GM23248 (cell line): ENCODE data around the gene RARB. TPM values are rescaled to one million over a fixed set of nuclear protein-coding genes. Genes with fewer than 3 reads are reported as not detected.

ENCODE experiments used
- DNase-seq: peaks from one replicate; pipeline ENCODE4 v3.0.0-alpha.2; 2015
- H2AFZ ChIP-seq: fragments of 200-600 bp; sonication (generic); 2 replicates; pipeline ENCODE4 v1.6.1; 2016; ENCODE audit warnings: antibody characterized with exemption
- H3F3A ChIP-seq: fragments of 200-600 bp; sonication (generic); 2 replicates; pipeline ENCODE4 v1.6.1; 2016; ENCODE audit warnings: mild to moderate bottlenecking, antibody characterized with exemption, mixed run types; ENCODE audit not compliant: insufficient read depth
- H3K27ac ChIP-seq: fragments of 200-600 bp; sonication (generic); 2 replicates; pipeline ENCODE4 v1.5.1; 2016; ENCODE audit warnings: mild to moderate bottlenecking
- H3K27me3 ChIP-seq: fragments of 200-600 bp; sonication (generic); replicated peaks from 2 replicates; pipeline ENCODE4 v1.6.1; 2016; ENCODE audit warnings: mild to moderate bottlenecking; ENCODE audit not compliant: insufficient read depth
- H3K36me3 ChIP-seq: fragments of 200-600 bp; sonication (generic); 2 replicates; pipeline ENCODE4 v1.6.1; 2016; ENCODE audit warnings: low read depth, mild to moderate bottlenecking
- H3K4me1 ChIP-seq: fragments of 200-600 bp; sonication (generic); 2 replicates; pipeline ENCODE4 v1.6.1; 2016; ENCODE audit warnings: mild to moderate bottlenecking; ENCODE audit not compliant: insufficient read depth
- H3K4me2 ChIP-seq: fragments of 200-600 bp; sonication (generic); one replicate; pipeline ENCODE4 v1.6.1; 2016; ENCODE audit warnings: mild to moderate bottlenecking; ENCODE audit not compliant: unreplicated experiment
- H3K4me3 ChIP-seq: fragments of 200-600 bp; sonication (generic); 2 replicates; pipeline ENCODE4 v1.5.1; 2016; ENCODE audit warnings: mild to moderate bottlenecking
- H3K79me2 ChIP-seq: fragments of 200-600 bp; sonication (generic); 2 replicates; pipeline ENCODE4 v1.6.1; 2016; ENCODE audit warnings: mild to moderate bottlenecking; ENCODE audit not compliant: insufficient read depth
- H3K9ac ChIP-seq: fragments of 200-600 bp; sonication (generic); 2 replicates; pipeline ENCODE4 v1.6.1; 2016; ENCODE audit warnings: mild to moderate bottlenecking
- H3K9me2 ChIP-seq: fragments of 200-600 bp; sonication (generic); 2 replicates; pipeline ENCODE4 v1.6.1; 2016; ENCODE audit warnings: mixed run types, mild to moderate bottlenecking, moderate library complexity; ENCODE audit not compliant: insufficient read depth
- H3K9me3 ChIP-seq: fragments of 200-600 bp; sonication (generic); one replicate; pipeline ENCODE4 v1.6.1; 2017; ENCODE audit warnings: low read depth
- H4K20me1 ChIP-seq: fragments of 200-600 bp; sonication (generic); 2 replicates; pipeline ENCODE4 v1.6.0; 2016; ENCODE audit not compliant: insufficient read depth
- EZH2 ChIP-seq: fragments of 200-600 bp; sonication (generic); IDR thresholded peaks from 2 replicates; pipeline ENCODE4 v1.6.1; 2018; ENCODE audit warnings: antibody characterized with exemption, mild to moderate bottlenecking; ENCODE audit not compliant: insufficient read depth, poor library complexity, severe bottlenecking
- EZH2phosphoT487 ChIP-seq: fragments of 200-600 bp; sonication (generic); IDR thresholded peaks from 2 replicates; pipeline ENCODE4 v1.6.1; 2018; ENCODE audit warnings: antibody characterized with exemption, moderate library complexity, mild to moderate bottlenecking, low read depth; ENCODE audit not compliant: insufficient read depth
- WGBS, 2 experiments: methylation state at CpG; one replicate each; pipeline ENCODE4 v1.1.6; 2015 to 2017; ENCODE audit warnings: low lambda C conversion rate in 2 of 2, low coverage in 1 of 2; ENCODE audit errors: missing lambda C conversion rate in 2 of 2; 5-methylcytosine and 5-hydroxymethylcytosine counted together
- in situ Hi-C: fragments of 300-500 bp; cut with MboI; formaldehyde crosslinking; loops from 2 replicates; pipeline ENCODE4 v1.15.0; 2020
- polyA plus RNA-seq: library from polyadenylated mRNA; unstranded; fragments of >200 nt; fragmentation: Nextera tagmentation; extraction: Ambion mirVana; gene quantifications from 2 replicates; pipeline ENCODE4 v1.2.1, GENCODE V29; 2016
- total RNA-seq: library from RNA; depleted of rRNA; stranded (reverse); fragments of >200 nt; shearing (Covaris generic); gene quantifications from 2 replicates; pipeline ENCODE4 v1.2.3, GENCODE V29; 2014

Gene RARB
- total and polyA plus RNA-seq, 2 experiments from 2014 or later: 0.11 TPM; not detected in 1

GRCh38 chr3:25444273-25444672, 16.2 kb downstream of the RARB start:
- Histone ChIP-seq H3K4me3 (no peak overlapping the region), H3K4me1 (0 out of 2 replicates have a peak, but pooled peaks cover 3% of the 10 kb centered on the region), H3K9ac (no peak overlapping the region), H3K79me2 (no peaks in the 10 kb centered on the region), H3K9me3 (no peaks in the 10 kb centered on the region), H3K36me3 (no peaks in the 10 kb centered on the region), H4K20me1 (no peaks in the 10 kb centered on the region), H3K9me2 (no peaks in the 10 kb centered on the region), H2AFZ (no peak overlapping the region), H3K27me3 (no peaks in the 10 kb centered on the region), H3K27ac (no peak overlapping the region), H3K4me2 (no peak overlapping the region), H3F3A (no peaks in the 10 kb centered on the region)
- DNase-seq: no peak
- WGBS, 2 experiments: 52 to 58% methylated on average over 2 of the region's 2 CpGs
- in situ Hi-C loops: no loop called here
- no peak for TF ChIP-seq EZH2
- no peak for TF ChIP-seq EZH2phosphoT487

- Histone ChIP-seq H3K4me3 (no peak overlapping the region), H3K79me2 (no peaks in the 10 kb centered on the region), H3K9me2 (no peaks in the 10 kb centered on the region), H3K9me3 (no peaks in the 10 kb centered on the region), H3K4me2 (no peak overlapping the region), H3K4me1 (0 out of 2 replicates have a peak, but pooled peaks cover 3% of the 10 kb centered on the region), H4K20me1 (no peaks in the 10 kb centered on the region), H3K36me3 (no peaks in the 10 kb centered on the region), H3K27me3 (no peaks in the 10 kb centered on the region), H3K9ac (no peak overlapping the region), H3F3A (no peaks in the 10 kb centered on the region), H3K27ac (no peak overlapping the region), H2AFZ (no peak overlapping the region)
- DNase-seq: no peak
- in situ Hi-C loops: no loop called here
- TF ChIP-seq EZH2phosphoT487 (no peak), EZH2 (no peak)
- WGBS, 2 experiments: 47 to 48% methylated on average over 4 of the region's 4 CpGs
Observed at GRCh38 chr3:25445731-25446130, 17.7 kb downstream of the RARB start.

- in situ Hi-C loops: no loop called here
- Histone ChIP-seq H2AFZ (no peak overlapping the region), H3K79me2 (no peaks in the 10 kb centered on the region), H3K4me1 (0 out of 2 replicates have a peak, but pooled peaks cover 3% of the 10 kb centered on the region), H3K36me3 (no peaks in the 10 kb centered on the region), H3K9me3 (no peaks in the 10 kb centered on the region), H4K20me1 (no peaks in the 10 kb centered on the region), H3K27me3 (no peaks in the 10 kb centered on the region), H3K27ac (no peak overlapping the region), H3K4me3 (no peak overlapping the region), H3K4me2 (no peak overlapping the region), H3F3A (no peaks in the 10 kb centered on the region), H3K9ac (no peak overlapping the region), H3K9me2 (no peaks in the 10 kb centered on the region)
- no peak for DNase-seq
- 92 to 98% methylated on average over 3 of the region's 3 CpGs for WGBS, 2 experiments
- TF ChIP-seq EZH2phosphoT487: no peak
- TF ChIP-seq EZH2: no peak
Observed at GRCh38 chr3:25447285-25447684, 19.2 kb downstream of the RARB start.

DNA sequence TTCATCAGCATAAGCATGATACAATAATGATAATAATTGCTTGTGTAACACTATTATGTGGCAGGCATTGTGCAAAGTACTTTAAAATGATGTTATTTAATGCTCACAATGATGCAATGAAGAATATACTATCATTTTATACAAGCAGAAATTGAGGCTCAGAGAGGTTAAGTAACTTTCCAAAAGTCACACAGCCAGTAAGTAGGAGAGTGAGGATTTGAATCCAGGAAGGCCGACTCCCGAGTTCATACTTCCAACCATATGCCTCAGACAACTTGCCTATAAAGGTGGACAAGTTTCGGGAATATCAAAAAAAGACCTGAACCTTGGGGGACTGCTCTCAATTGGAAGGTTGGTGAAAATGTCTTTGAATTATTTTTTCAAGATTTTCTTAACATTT, 19.9 kb downstream of the RARB start:
- TF ChIP-seq EZH2: no peak
- no peak for TF ChIP-seq EZH2phosphoT487
- no peak overlapping the region for H3K27ac ChIP-seq
- whole genome bisulfite sequencing, 2 experiments: 92 to 94% methylated on average over 3 of the region's 3 CpGs
- no peaks in the 10 kb centered on the region for H3K36me3 ChIP-seq
- H3K27me3 ChIP-seq: no peaks in the 10 kb centered on the region
- H3K9ac ChIP-seq: no peak overlapping the region
- H3K4me3 ChIP-seq: no peak overlapping the region
- H3K79me2 ChIP-seq: no peaks in the 10 kb centered on the region
- DNase-seq: no peak
- no peaks in the 10 kb centered on the region for H3K9me2 ChIP-seq
- H3K4me1 ChIP-seq: 0 out of 2 replicates have a peak, but pooled peaks cover 3% of the 10 kb centered on the region
- H4K20me1 ChIP-seq: no peaks in the 10 kb centered on the region
- H2AFZ ChIP-seq: no peak overlapping the region
- no peaks in the 10 kb centered on the region for H3K9me3 ChIP-seq
- no peaks in the 10 kb centered on the region for H3F3A ChIP-seq
- H3K4me2 ChIP-seq: no peak overlapping the region
- in situ Hi-C loops: no loop called here
